Vagina (tissue), 2 donors: Measurements from ENCODE around the gene RAB37.

Experiments
- POLR2AphosphoS5 ChIP-seq, 2 donors: sonication (generic); formaldehyde crosslinking; IDR thresholded peaks; one replicate each; pipeline ENCODE4 v1.9.0; 2017; ENCODE audit warnings: antibody characterized with exemption in 2 of 2, mild to moderate bottlenecking in 2 of 2, low read depth in 1 of 2; ENCODE audit not compliant: insufficient read depth in 1 of 2
- TF ChIP-seq, protein P1 (sequence below), 3 experiments: fragments of 450-650 bp in 2 of 3; fragments of 200-600 bp in 1 of 3; sonication (generic) in 1 of 3; IDR thresholded peaks; one replicate each; pipeline ENCODE4 v1.5.1; 2017 to 2019; ENCODE audit warnings: antibody characterized with exemption in 3 of 3, mild to moderate bottlenecking in 2 of 3, moderate library complexity in 2 of 3

DNA sequence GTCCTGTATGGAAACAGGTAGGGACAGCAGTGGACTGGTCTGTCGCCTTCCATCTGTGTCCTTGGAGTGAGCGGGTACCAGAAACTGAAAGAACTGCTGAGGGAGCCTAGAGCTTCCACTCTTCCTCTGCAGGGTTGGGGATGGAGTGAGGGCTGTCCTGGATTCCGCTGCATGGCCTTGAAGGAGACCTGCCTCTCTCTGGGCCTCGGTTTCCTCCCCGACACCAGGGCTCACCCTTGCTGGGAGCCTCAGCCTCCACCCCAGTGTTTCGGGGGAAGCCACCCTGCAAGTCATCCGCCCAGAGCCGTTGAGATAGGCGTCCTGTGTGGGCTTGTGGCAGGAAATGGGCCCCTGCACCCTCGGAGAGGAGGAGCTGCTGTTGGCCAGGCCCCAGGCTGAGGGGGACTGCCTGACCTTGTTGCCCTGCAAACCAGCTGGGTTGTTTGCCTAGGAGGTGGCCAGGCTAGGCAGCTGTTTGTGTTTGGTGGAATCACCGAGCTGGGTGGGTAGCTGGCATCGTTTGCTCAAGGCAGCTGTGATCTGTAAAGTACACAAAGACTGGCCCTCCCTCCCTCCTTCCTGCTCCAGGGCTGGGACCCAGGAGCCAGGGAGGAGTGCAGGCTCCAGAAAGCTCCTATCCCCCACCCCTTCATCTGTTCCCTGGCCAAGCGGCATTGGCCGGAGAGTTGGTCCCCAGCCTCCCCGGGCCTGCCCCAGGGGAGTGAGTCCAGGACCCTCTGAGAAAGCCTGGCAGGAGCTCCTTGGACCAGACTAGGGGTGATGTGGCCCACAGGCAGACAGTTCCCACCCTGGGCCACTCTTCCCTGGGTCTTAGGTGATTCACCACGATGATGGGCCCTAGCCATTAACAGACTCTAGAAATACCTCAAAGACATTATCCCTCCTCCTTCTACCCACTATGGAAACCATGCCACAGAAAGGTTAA, 1.3 kb downstream of the RAB37 start:
- TF ChIP-seq, protein P1, sequence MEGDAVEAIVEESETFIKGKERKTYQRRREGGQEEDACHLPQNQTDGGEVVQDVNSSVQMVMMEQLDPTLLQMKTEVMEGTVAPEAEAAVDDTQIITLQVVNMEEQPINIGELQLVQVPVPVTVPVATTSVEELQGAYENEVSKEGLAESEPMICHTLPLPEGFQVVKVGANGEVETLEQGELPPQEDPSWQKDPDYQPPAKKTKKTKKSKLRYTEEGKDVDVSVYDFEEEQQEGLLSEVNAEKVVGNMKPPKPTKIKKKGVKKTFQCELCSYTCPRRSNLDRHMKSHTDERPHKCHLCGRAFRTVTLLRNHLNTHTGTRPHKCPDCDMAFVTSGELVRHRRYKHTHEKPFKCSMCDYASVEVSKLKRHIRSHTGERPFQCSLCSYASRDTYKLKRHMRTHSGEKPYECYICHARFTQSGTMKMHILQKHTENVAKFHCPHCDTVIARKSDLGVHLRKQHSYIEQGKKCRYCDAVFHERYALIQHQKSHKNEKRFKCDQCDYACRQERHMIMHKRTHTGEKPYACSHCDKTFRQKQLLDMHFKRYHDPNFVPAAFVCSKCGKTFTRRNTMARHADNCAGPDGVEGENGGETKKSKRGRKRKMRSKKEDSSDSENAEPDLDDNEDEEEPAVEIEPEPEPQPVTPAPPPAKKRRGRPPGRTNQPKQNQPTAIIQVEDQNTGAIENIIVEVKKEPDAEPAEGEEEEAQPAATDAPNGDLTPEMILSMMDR (IDR thresholded peaks at IDR 0.05), result no peak
- no peak for TF ChIP-seq POLR2AphosphoS5 (IDR thresholded peaks at IDR 0.05; ENCODE audit: insufficient read depth in 1 of 2, low read depth in 1 of 2)
